Gastrocnemius medialis (tissue), 4 donors: ENCODE results near the gene FTCD.
A peak's percentile ranks its signal among the peaks of the same experiment; 100 is the strongest.

ENCODE experiments used
- POLR2A ChIP-seq, 2 donors: fragments of 450-650 bp; IDR thresholded peaks; one replicate each; pipeline ENCODE4 v1.6.1; 2017; ENCODE audit warnings: antibody characterized with exemption in 2 of 2, mild to moderate bottlenecking in 2 of 2, moderate library complexity in 2 of 2
- TF ChIP-seq, protein P1 (sequence below), 5 experiments: fragments of 450-650 bp in 3 of 5; fragments of 200-600 bp in 2 of 5; sonication (generic) in 2 of 5; IDR thresholded peaks in 4 of 5; conservative IDR thresholded peaks in 1 of 5; 1 replicate in 4 of 5; 2 replicates in 1 of 5; pipeline ENCODE4 v1.5.1; 2016 to 2019; ENCODE audit warnings: antibody characterized with exemption in 5 of 5, mild to moderate bottlenecking in 3 of 5, moderate library complexity in 3 of 5

DNA sequence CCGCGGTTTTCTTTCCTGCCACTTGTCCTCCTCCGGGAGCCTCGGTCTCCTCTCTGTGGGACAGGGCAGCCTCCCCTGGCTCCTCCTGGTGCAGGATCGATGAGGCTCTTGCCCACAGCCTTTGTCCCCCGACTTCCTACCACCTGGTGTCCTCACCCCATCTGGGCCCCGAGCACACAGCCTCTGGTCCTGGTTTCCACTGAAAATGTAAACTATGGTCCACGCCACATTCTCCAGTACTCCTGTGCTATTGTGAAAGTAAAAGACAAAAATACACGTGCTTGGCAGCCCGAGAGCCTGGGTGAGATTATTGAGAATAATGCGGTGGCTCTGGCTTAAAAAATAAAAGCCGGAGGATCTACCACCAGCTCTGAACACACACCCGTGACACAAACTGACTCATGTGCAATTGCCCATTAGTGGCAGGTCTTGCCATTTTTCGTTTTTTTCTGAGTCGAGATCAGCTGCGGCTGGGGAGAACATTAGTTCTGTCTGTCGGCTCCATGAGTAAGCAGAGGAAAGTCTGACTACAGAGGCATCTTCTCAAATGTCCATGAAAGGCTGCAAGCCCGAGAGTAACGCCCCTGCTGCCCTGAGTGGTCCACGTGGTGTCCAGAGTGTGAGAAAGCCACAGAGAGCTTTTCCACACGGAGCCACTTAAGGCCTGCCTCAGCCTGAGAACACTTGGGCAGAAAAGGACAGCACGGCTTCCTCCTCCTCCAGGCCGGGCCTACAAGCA lies 63.2 kb downstream of the FTCD start:
- TF ChIP-seq POLR2A (IDR thresholded peaks at IDR 0.05), result peak in 1 of 2 donors; percentile 50
- TF ChIP-seq, protein P1, sequence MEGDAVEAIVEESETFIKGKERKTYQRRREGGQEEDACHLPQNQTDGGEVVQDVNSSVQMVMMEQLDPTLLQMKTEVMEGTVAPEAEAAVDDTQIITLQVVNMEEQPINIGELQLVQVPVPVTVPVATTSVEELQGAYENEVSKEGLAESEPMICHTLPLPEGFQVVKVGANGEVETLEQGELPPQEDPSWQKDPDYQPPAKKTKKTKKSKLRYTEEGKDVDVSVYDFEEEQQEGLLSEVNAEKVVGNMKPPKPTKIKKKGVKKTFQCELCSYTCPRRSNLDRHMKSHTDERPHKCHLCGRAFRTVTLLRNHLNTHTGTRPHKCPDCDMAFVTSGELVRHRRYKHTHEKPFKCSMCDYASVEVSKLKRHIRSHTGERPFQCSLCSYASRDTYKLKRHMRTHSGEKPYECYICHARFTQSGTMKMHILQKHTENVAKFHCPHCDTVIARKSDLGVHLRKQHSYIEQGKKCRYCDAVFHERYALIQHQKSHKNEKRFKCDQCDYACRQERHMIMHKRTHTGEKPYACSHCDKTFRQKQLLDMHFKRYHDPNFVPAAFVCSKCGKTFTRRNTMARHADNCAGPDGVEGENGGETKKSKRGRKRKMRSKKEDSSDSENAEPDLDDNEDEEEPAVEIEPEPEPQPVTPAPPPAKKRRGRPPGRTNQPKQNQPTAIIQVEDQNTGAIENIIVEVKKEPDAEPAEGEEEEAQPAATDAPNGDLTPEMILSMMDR (IDR thresholded peaks at IDR 0.05 in 4 of 5, conservative IDR thresholded peaks at IDR 0.05 in 1 of 5), result no peak
